HG03575 (cell line): Measurements from ENCODE around the gene RMC1.
"Not testable (repeated sequence)": the region's sequence is repeated elsewhere in the genome, so short reads cannot be mapped to it uniquely, and the experiment has no call there.

Experiments
- ATAC-seq: cut with Tn5 transposase; IDR thresholded peaks from one replicate; pipeline ENCODE4 v1.9.1; 2021; ENCODE audit not compliant: unreplicated experiment, insufficient number of reproducible peaks, low FRiP score; ENCODE audit errors: extremely low read depth

RMC1 gene

GRCh38 chr18:23503038-23503962 is at the start of gene RMC1:
Gene RMC1, plus strand, starts transcription at chr18:23503511. Its CDS starts 108 bp downstream, at chr18:23503619.
- no peak for ATAC-seq

- ATAC-seq, result no peak
These were observed 49.6 kb upstream of the RMC1 start for GRCh38 chr18:23453680-23454058.

- ATAC-seq, result no peak
These were observed 46.5 kb upstream of the RMC1 start for GRCh38 chr18:23456835-23457234.

- ATAC-seq, result no peak
These were observed 44.3 kb upstream of the RMC1 start for GRCh38 chr18:23458830-23459529.

GRCh38 chr18:23459530-23459921 is 43.8 kb upstream of the RMC1 start:
- ATAC-seq, result no peak

GRCh38 chr18:23460285-23461273 is 42.7 kb upstream of the RMC1 start:
- no peak for ATAC-seq

- ATAC-seq, result no peak
These were observed 40.4 kb upstream of the RMC1 start for GRCh38 chr18:23462876-23463275.

GRCh38 chr18:23468753-23469459 is 34.4 kb upstream of the RMC1 start:
- ATAC-seq, result no peak

GRCh38 chr18:23470620-23471387 is 32.5 kb upstream of the RMC1 start:
- no peak for ATAC-seq

- ATAC-seq, result no peak
These were observed 31.8 kb upstream of the RMC1 start for GRCh38 chr18:23471486-23471885.

- no peak for ATAC-seq
These were observed 23.3 kb upstream of the RMC1 start for GRCh38 chr18:23479829-23480505.

GRCh38 chr18:23484561-23485182 is 18.6 kb upstream of the RMC1 start:
- no peak for ATAC-seq

- no peak for ATAC-seq
These were observed 17.9 kb upstream of the RMC1 start for GRCh38 chr18:23485386-23485785.

- ATAC-seq, result peak; percentile 62
These were observed 15.4 kb upstream of the RMC1 start for GRCh38 chr18:23487738-23488570.

GRCh38 chr18:23489586-23489985 is 13.7 kb upstream of the RMC1 start:
- not testable (repeated sequence) for ATAC-seq

- no peak for ATAC-seq
These were observed 9.7 kb upstream of the RMC1 start for GRCh38 chr18:23493654-23494053.
